Lower lobe of right lung (tissue), 2 donors: ENCODE data around the gene TENM4. TPM values are rescaled to one million over a fixed set of nuclear protein-coding genes. Genes with fewer than 3 reads are reported as not detected.
A peak's percentile ranks its signal among the peaks of the same experiment; 100 is the strongest.

ENCODE experiments used
- ATAC-seq, 2 donors: fragments of 200-7000 bp; cut with Tn5 transposase; one replicate each; pipeline ENCODE4 v1.9.1; 2020 to 2022; ENCODE audit warnings: mild to moderate bottlenecking in 2 of 2, moderate library complexity in 2 of 2
- DNase-seq: peaks from one replicate; pipeline ENCODE4 v3.0.0-alpha.2; 2020
- H3K27ac ChIP-seq: fragments of 200-600 bp; one replicate; pipeline ENCODE4 v1.8.0; 2022
- H3K27me3 ChIP-seq: fragments of 200-600 bp; one replicate; pipeline ENCODE4 v1.8.0; 2022; ENCODE audit warnings: low read depth
- H3K36me3 ChIP-seq: fragments of 200-600 bp; one replicate; pipeline ENCODE4 v1.8.0; 2022; ENCODE audit warnings: mild to moderate bottlenecking
- H3K4me1 ChIP-seq: fragments of 200-600 bp; one replicate; pipeline ENCODE4 v1.8.0; 2022
- H3K4me3 ChIP-seq: fragments of 200-600 bp; one replicate; pipeline ENCODE4 v1.8.0; 2022; ENCODE audit warnings: mild to moderate bottlenecking
- H3K9me3 ChIP-seq: fragments of 200-600 bp; one replicate; pipeline ENCODE4 v1.8.0; 2022
- CTCF ChIP-seq: fragments of 200-600 bp; IDR thresholded peaks from one replicate; pipeline ENCODE4 v1.8.0; 2022; ENCODE audit warnings: antibody characterized with exemption, mild to moderate bottlenecking
- intact Hi-C: fragments of 100-400 bp; cut with DNase I; formaldehyde crosslinking; loops from one replicate; pipeline ENCODE4 v1.11.0; 2022
- total RNA-seq: library from RNA; stranded (reverse); fragmentation: NEBNext Ultra II Directional; extraction: Animal tissue kit (Norgen Biotek cat#: 25700); gene quantifications from one replicate; pipeline ENCODE4 v1.2.1, GENCODE V29; 2021
- donor health status: DM: no; HTN: yes; CAD: no; lungs with severe emphysema.

Gene TENM4
- total RNA-seq, 1 donor from 2014 or later, result 1.1 TPM

DNA sequence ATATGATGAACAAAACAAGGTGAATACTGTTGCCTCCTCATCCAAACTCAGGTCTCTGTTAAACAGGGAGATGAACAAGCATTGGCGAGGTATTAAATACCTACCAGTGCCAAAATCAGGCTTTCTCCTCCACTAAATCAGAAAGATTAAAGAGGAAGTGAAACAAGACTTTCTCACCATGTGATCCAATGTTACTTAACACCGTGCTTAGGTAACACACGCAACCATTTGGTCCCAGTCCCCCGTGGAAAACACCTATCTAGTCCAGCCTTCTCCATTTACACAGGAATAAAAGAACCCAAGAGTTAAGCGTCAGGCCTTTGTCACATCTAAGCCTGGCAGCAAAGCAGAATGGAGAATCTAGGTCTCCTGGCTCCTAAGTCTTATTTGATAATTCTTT, 34.5 kb downstream of the TENM4 start:
- intact Hi-C loops, result no loop called here
- no peak for TF ChIP-seq CTCF

DNA sequence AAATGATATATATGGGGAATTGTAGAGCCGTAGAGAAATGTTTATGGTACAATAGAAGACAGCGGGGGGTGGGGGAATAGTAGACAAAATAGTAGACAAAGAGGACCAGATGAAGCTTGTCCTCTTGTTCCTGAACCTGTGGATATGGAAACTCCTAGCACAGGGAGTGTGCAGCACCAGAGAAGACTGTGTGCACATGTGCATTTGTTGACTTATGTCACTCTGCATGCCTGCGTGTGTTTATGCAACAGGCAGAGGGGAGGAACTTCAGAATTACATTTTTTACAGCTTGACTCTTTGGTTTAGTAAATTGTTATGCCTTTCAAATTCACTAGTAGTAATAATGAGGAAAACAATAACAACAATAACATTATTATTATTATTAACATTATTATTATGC, 36.0 kb downstream of the TENM4 start:
- H3K27me3 ChIP-seq, result no peaks in the 10 kb centered on the region
- intact Hi-C loops, result no loop called here
- no peaks in the 10 kb centered on the region for H3K36me3 ChIP-seq
- no peak for DNase-seq
- no peaks in the 10 kb centered on the region for H3K4me1 ChIP-seq
- no peaks in the 10 kb centered on the region for H3K9me3 ChIP-seq
- no peak overlapping the region for H3K4me3 ChIP-seq
- ATAC-seq, result no peak
- TF ChIP-seq CTCF, result no peak
- no peak overlapping the region for H3K27ac ChIP-seq

More for the DNA sequence above, 34.5 kb downstream of the TENM4 start:
- Histone ChIP-seq H3K4me3 (no peak overlapping the region), H3K4me1 (no peaks in the 10 kb centered on the region), H3K9me3 (no peaks in the 10 kb centered on the region), H3K27me3 (no peaks in the 10 kb centered on the region), H3K27ac (no peak overlapping the region), H3K36me3 (no peaks in the 10 kb centered on the region)
- ATAC-seq (no peak), DNase-seq (no peak)

DNA sequence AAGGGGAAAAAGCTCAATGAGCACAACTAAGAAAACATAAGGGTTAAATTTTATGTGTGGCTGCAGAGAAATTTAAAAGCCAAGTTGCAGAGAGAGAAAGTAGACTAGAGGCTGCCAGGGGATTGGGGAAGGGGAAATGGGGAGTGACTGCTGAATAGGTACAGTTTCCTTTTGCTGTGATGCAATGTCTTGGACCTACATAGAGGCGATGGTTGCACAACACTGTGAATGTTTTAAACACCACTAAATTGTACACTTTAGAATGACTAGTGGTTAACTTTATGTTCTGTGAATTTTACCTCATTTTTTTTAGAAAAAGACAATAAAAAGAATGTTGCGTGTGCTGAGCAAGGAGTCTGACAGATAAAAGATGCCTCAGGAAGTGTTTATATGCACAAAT, 36.5 kb downstream of the TENM4 start:
- TF ChIP-seq CTCF, result no peak
- H3K4me3 ChIP-seq, result no peak overlapping the region
- intact Hi-C loops, result no loop called here
- no peak overlapping the region for H3K27ac ChIP-seq
- no peaks in the 10 kb centered on the region for H3K36me3 ChIP-seq
- DNase-seq (no peak), ATAC-seq (peak in 1 of 2 donors; percentile 44)
- H3K27me3 ChIP-seq, result no peaks in the 10 kb centered on the region
- H3K9me3 ChIP-seq, result no peaks in the 10 kb centered on the region
- H3K4me1 ChIP-seq, result no peaks in the 10 kb centered on the region

DNA sequence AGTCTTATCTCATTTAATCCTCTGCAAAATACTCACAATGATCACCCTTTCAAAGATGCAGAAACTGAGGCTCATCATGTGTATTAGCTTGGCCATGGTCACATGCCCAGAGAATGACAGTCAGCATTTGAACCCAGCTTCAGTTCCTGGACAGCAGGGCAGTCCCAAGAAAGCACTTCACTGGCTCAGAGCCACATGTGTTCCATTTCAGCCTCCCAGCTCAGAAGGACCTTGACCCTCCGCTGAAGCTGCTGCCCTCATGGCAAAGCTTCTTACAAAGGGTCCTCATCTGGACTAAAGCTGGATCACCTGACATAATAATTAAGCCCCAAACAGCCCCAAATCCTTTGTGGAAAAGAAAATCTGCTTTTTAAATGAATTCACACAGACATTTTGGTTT, 37.0 kb downstream of the TENM4 start:
- H3K9me3 ChIP-seq, result no peaks in the 10 kb centered on the region
- H3K36me3 ChIP-seq, result no peaks in the 10 kb centered on the region
- H3K27me3 ChIP-seq, result no peaks in the 10 kb centered on the region
- TF ChIP-seq CTCF, result no peak
- intact Hi-C loops, result no loop called here
- DNase-seq (no peak), ATAC-seq (no peak)
- H3K4me1 ChIP-seq, result no peaks in the 10 kb centered on the region
- no peak overlapping the region for H3K27ac ChIP-seq
- no peak overlapping the region for H3K4me3 ChIP-seq

- H3K4me1 ChIP-seq, result no peaks in the 10 kb centered on the region
- no peaks in the 10 kb centered on the region for H3K36me3 ChIP-seq
- no peaks in the 10 kb centered on the region for H3K27me3 ChIP-seq
- TF ChIP-seq CTCF, result no peak
- no peaks in the 10 kb centered on the region for H3K9me3 ChIP-seq
- DNase-seq, result no peak
- H3K4me3 ChIP-seq, result no peak overlapping the region
- intact Hi-C loops, result no loop called here
- ATAC-seq, result no peak
- H3K27ac ChIP-seq, result no peak overlapping the region
Observed at GRCh38 chr11:79402912-79403311, 37.9 kb downstream of the TENM4 start.

- peak; percentile 59 for TF ChIP-seq CTCF
- peak; percentile 59 to 63 for ATAC-seq
- peak; percentile 51 for DNase-seq
Observed at GRCh38 chr11:79400717-79401330, 40.0 kb downstream of the TENM4 start.

More at GRCh38 chr11:79400717-79401330, 40.0 kb downstream of the TENM4 start:
- no peak overlapping the region for H3K4me3 ChIP-seq
- no peaks in the 10 kb centered on the region for H3K27me3 ChIP-seq
- no peak overlapping the region for H3K27ac ChIP-seq
- no peaks in the 10 kb centered on the region for H3K4me1 ChIP-seq
- intact Hi-C loops, result no loop called here
- H3K36me3 ChIP-seq, result no peaks in the 10 kb centered on the region
- no peaks in the 10 kb centered on the region for H3K9me3 ChIP-seq
